Activated CD4-positive, alpha-beta T cell treated with anti-CD3 and anti-CD28 coated beads for 4 hours (primary cell): ENCODE results near the gene CACNA2D4.

ENCODE experiments used
- DNase-seq, 2 donors: peaks; one replicate each; pipeline ENCODE4 v3.0.0-alpha.2; 2020

CACNA2D4 gene

GRCh38 chr12:1885599-1886245 is 32.7 kb downstream of the CACNA2D4 start:
- DNase-seq, result no peak

GRCh38 chr12:1885082-1885596 is 33.3 kb downstream of the CACNA2D4 start:
- DNase-seq, result no peak

GRCh38 chr12:1884651-1885050 is 33.8 kb downstream of the CACNA2D4 start:
- DNase-seq, result no peak

- no peak for DNase-seq
Observed at GRCh38 chr12:1883513-1883912, 34.9 kb downstream of the CACNA2D4 start.

- no peak for DNase-seq
Observed at GRCh38 chr12:1882850-1883470, 35.5 kb downstream of the CACNA2D4 start.

GRCh38 chr12:1882405-1882804 is 36.0 kb downstream of the CACNA2D4 start:
- no peak for DNase-seq

- no peak for DNase-seq
Observed at GRCh38 chr12:1881936-1882335, 36.5 kb downstream of the CACNA2D4 start.

- DNase-seq, result no peak
Observed at GRCh38 chr12:1881301-1881700, 37.2 kb downstream of the CACNA2D4 start.

GRCh38 chr12:1880876-1881275 is 37.6 kb downstream of the CACNA2D4 start:
- no peak for DNase-seq

- no peak for DNase-seq
Observed at GRCh38 chr12:1880153-1880845, 38.2 kb downstream of the CACNA2D4 start.

GRCh38 chr12:1879633-1880032 is 38.8 kb downstream of the CACNA2D4 start:
- no peak for DNase-seq

- no peak for DNase-seq
Observed at GRCh38 chr12:1878695-1879094, 39.8 kb downstream of the CACNA2D4 start.

- DNase-seq, result no peak
Observed at GRCh38 chr12:1878214-1878613, 40.2 kb downstream of the CACNA2D4 start.

- no peak for DNase-seq
Observed at GRCh38 chr12:1877169-1877878, 41.1 kb downstream of the CACNA2D4 start.

- DNase-seq, result no peak
Observed at GRCh38 chr12:1876086-1876485, 42.4 kb downstream of the CACNA2D4 start.

GRCh38 chr12:1875608-1876007 is 42.8 kb downstream of the CACNA2D4 start:
- no peak for DNase-seq

GRCh38 chr12:1873531-1874510 is 44.6 kb downstream of the CACNA2D4 start:
- no peak for DNase-seq

- DNase-seq, result no peak
Observed at GRCh38 chr12:1872448-1872847, 46.0 kb downstream of the CACNA2D4 start.

- DNase-seq, result no peak
Observed at GRCh38 chr12:1872001-1872400, 46.5 kb downstream of the CACNA2D4 start.

- DNase-seq, result no peak
Observed at GRCh38 chr12:1870998-1871917, 47.2 kb downstream of the CACNA2D4 start.

GRCh38 chr12:1870086-1870485 is 48.4 kb downstream of the CACNA2D4 start:
- DNase-seq, result no peak
